Large intestine (tissue), 3 donors: ENCODE measurements around the gene NDUFA12. TPM values are rescaled to one million over a fixed set of nuclear protein-coding genes. Genes with fewer than 3 reads are reported as not detected.

Source experiments
- DNase-seq, 2 donors: peaks; one replicate each; pipeline versions ENCODE4 v3.0.0 to v3.0.0-alpha.2; 2013
- H3K27ac ChIP-seq: one replicate; pipeline ENCODE4 v1.5.1; 2013; ENCODE audit warnings: low read length
- H3K27me3 ChIP-seq: 2 replicates; pipeline ENCODE4 v1.6.1; 2013; ENCODE audit warnings: low read length; ENCODE audit not compliant: control insufficient read depth, insufficient read depth
- H3K36me3 ChIP-seq: 2 replicates; pipeline ENCODE4 v1.6.1; 2013; ENCODE audit warnings: low read length; ENCODE audit not compliant: control insufficient read depth, insufficient read depth
- H3K4me1 ChIP-seq: one replicate; pipeline ENCODE4 v1.6.1; 2013; ENCODE audit warnings: low read length; ENCODE audit not compliant: control insufficient read depth, insufficient read depth
- H3K4me3 ChIP-seq: one replicate; pipeline ENCODE4 v1.5.1; 2013; ENCODE audit warnings: low read length
- H3K9me3 ChIP-seq: one replicate; pipeline ENCODE4 v1.6.1; 2013; ENCODE audit warnings: mild to moderate bottlenecking, low read depth, low read length, moderate library complexity; ENCODE audit not compliant: control insufficient read depth
- WGBS: methylation state at CpG from one replicate; pipeline ENCODE4 v1.1.5; 2013; ENCODE audit warnings: low lambda C conversion rate; ENCODE audit not compliant: insufficient coverage; 5-methylcytosine and 5-hydroxymethylcytosine counted together
- polyA plus RNA-seq: library from polyadenylated mRNA; unstranded; fragments of 120-200 nt; gene quantifications from one replicate; pipeline ENCODE4 v1.2.1, GENCODE V29; 2013

The NDUFA12 gene
- polyA plus RNA-seq, 1 donor, result 106 TPM

DNA sequence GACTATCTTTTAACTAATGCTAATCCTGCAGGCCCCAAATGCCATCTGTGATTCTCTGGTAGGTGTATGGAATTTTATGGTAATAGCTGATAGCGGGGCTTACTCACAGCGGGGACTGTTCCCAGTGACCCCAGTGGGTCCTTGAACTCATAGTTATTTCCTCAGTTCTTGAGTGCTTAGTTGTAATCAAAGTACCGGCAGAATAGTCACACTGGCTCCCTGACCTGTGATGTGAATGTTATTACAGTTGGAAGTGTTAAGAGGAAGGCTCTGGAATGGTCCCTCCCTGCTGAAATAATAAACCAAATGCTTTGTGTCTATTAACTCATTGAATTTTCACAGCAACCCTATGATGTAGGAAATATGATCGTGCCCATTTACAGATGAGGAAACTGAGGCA lies 78.3 kb downstream of the NDUFA12 start:
- no peaks in the 10 kb centered on the region for H3K27me3 ChIP-seq
- no peak overlapping the region for H3K4me3 ChIP-seq
- no peaks in the 10 kb centered on the region for H3K36me3 ChIP-seq
- no CpG with 5 or more reads among the region's 4 CpGs for WGBS
- no peaks in the 10 kb centered on the region for H3K4me1 ChIP-seq
- no peaks in the 10 kb centered on the region for H3K9me3 ChIP-seq
- no peak for DNase-seq
- no peak overlapping the region for H3K27ac ChIP-seq

DNA sequence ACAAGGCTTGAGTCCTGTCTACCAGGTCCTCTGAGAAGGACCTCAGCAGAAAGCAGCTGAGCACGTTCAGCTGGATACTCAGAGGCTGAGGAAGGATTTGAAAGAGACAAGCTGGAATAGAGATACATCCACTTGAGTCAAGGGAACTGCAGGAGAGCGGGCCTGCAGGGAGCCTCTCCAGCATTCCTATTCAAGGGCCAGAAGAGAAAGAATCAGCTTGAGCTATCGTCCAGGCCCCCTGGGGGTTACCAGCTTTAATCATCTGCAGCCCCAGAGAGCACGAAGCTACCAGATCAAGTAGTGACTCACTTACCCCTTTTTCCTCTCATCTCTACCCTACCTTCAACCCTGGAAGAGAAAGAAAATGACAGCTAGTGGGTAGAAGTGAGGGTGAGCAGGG lies 80.9 kb downstream of the NDUFA12 start:
- DNase-seq, result no peak
- no peaks in the 10 kb centered on the region for H3K27me3 ChIP-seq
- no peaks in the 10 kb centered on the region for H3K36me3 ChIP-seq
- no peaks in the 10 kb centered on the region for H3K9me3 ChIP-seq
- H3K4me3 ChIP-seq, result no peak overlapping the region
- WGBS, result no CpG with 5 or more reads among the region's 4 CpGs
- no peaks in the 10 kb centered on the region for H3K4me1 ChIP-seq
- H3K27ac ChIP-seq, result no peak overlapping the region

Other genes starting within 250 kb of the NDUFA12 start
- gene NR2C1, start 69.9 kb upstream of the NDUFA12 start, polyA plus RNA-seq, result 44.4 TPM
- 12.3 TPM for gene FGD6, start 213.8 kb upstream of the NDUFA12 start, polyA plus RNA-seq
- gene VEZT, start 214.1 kb upstream of the NDUFA12 start, polyA plus RNA-seq, result 61.2 TPM